GM18498 (cell line): ENCODE measurements around the gene SMAD9.

Experiments
- ATAC-seq: cut with Tn5 transposase; IDR thresholded peaks from one replicate; pipeline ENCODE4 v1.9.1; 2021; ENCODE audit warnings: mild to moderate bottlenecking, moderate library complexity; ENCODE audit not compliant: unreplicated experiment

SMAD9 gene

DNA sequence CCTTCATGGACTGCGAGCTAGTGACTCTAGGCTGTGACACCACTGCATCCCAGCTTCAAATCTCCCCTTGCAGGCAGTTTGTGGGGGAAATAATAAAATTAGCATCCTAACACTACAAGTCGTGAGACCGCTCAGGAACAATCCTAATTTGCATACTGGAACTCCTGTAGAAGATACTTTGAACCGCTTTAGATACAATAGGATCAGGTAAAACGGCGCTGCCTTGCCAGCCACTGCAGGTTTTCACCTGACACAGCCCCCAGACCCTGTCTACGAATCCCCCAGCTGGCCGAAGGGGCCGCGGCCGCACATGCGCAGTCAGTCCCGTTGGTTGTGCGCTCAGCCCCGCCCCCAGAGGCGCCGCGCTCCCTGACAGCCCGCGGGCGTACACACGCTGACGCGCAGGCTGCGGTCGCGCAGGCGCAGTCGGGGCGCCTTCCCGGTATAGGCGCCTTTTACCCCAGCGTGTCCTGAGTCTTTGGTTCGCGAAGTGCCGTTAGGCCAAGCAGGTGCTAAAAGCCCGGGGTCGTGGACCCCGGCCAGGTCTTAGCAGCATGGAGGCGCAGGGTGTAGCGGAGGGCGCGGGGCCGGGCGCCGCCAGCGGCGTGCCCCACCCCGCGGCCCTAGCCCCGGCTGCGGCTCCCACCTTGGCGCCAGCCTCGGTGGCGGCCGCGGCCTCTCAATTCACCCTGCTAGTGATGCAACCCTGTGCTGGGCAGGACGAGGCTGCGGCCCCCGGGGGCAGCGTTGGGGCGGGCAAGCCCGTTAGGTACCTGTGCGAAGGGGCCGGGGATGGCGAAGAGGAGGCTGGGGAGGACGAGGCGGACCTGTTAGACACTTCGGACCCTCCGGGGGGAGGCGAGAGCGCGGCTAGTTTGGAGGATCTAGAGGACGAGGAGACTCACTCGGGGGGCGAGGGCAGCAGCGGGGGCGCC lies 101.0 kb downstream of the SMAD9 start, which contains the start of gene RFXAP:
Gene RFXAP, plus strand, starts transcription at position 419 of the 935 bp plus-strand sequence. Its CDS starts 136 bp downstream, at position 555.
- ATAC-seq: peak; percentile 90

DNA sequence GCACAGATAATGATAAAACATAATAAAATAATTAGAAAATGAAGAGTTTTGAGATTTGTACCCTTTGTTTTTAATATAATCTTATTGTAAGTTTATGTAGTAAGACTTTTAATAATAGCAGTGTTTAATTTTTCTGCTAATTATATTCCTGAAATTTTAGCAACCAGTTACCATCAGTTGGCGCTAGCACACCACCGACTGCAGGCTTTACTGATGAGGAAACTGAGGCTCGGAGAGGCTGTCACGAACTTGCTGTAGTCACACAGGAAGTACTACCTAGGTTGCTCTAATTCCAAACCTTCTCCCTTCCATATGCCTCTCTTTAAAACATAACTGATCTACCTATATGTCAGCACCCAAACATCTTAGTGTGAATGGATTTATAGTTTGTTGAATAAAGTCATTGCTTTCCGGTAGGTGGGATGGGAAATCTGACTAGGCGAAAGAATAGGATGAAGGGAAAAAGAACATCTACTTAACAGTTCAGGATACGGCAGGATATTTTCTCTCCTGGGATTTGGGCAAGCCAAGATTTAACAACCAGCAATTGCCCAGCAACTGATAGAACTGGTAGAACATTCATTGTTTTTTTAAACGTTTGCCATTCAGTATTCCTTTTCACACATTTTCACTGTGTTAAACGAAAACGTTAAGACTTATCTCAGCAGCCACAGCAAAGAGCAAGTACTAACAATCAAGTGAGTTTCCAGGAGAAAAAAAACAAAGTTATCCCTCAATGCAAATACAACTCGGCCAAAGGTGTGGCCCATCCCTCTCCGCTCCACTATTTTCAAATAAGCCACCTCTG lies 101.8 kb downstream of the SMAD9 start:
- no peak for ATAC-seq

DNA sequence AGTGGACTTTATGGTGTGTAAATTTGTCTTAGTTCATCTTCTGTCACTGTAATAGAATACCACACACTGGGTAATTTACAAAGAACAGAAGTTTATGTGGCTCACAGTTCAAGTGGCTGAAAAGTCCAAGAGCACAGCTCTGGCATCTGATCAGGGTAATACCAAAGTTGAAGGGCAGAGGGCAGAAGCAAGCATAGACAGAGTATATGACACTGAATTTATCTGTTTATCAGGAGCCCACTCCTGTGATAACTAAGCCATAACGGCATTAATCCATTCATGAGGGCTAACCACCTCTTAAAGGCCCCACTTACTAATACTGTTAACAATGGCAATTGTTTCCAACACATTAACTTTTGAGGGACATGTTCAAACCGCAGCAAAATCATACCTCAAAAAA lies 105.0 kb downstream of the SMAD9 start:
- no peak for ATAC-seq

DNA sequence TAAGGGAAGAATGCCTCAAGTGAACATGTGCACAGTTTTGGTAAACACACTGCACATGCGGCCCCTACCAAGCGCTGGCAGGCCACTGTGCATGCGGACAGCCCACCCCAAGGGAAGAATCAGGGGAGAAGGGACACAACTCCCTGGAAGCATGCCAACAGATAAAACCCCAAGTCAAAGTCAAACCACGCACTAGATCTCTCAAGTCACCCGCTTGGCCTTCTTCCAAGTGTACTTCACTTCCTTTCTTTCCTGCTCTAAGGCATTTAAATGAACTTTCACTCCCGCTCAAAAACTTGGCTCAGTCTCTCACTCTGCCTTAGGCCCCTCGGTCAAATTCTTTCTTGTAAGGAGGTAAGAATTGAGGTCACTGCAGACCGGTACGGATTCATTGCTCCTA lies 105.6 kb downstream of the SMAD9 start:
- no peak for ATAC-seq

DNA sequence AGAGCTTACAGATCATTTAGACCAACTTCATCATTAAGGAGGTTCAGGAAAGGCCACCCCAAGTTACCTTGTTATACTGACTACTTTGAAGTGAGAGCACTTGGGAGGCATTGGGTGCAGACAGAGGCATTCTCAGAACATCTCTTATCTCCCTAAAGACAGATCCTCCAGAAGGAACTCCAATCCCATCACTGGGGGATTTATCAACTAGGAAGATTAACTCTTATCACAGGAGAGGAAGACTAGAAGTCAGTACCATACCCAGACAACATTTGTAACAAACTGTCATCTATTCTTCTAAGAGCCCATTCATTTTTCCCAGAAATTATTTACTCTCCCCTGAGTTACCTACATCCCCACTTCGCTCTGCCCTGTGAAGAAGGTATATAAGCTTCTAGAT lies 106.8 kb downstream of the SMAD9 start:
- no peak for ATAC-seq

DNA sequence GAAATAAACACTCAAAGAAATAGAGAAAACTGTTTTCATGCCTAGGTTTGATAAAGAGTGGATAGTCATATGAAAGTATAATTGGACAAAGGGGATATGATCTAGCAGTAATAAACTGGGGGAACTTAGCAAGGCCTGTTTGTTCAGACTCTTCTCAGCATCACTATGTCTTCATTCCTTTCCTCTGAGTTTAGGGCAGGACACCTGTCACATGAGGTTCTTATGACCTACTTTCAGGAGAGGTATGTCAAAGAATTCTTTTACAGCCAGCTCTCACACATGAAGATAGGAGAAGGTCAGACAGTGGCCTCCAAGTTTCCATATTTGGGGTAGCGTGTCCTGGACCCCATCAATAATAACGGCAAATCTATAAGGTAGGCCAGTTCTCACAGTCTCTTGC lies 112.4 kb downstream of the SMAD9 start:
- ATAC-seq: no peak

DNA sequence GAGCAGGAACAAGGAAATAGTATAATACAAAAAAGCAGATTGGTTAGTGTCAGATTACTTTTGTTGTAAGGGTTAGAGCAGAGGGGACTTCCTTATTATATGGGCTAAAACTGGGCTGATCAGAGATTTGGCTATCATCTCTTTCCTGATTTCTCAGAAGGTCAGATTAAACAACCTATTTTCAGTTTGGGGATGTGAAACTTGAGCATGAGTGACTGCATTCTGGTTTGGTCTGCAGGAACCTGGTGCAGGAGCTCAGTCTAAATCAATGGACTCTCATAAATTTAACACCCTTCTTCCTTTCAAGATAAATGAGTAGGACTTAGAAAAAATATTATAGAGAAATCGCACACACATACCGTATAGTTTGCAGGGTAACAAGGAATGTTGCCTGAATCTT lies 113.9 kb downstream of the SMAD9 start:
- ATAC-seq: peak; percentile 54

DNA sequence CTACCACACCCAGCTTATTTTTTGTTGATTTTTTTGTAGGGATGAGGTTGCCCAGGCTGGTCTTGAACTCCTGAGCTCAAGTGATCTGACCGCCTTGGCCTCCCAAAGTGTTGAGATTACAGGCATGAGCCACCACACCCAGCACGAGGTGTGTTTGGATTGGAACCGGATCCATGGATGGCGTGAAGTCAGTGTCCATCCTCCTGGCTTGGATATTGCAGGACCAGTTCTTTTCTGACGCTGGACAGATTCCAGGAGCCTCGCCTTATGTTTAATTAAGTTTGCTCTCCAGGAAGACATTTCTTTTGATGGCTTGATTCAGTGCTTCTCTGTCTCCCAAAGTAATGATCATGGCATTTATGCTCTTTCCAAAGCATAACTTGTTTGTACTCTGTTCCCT lies 115.5 kb downstream of the SMAD9 start:
- ATAC-seq: no peak

DNA sequence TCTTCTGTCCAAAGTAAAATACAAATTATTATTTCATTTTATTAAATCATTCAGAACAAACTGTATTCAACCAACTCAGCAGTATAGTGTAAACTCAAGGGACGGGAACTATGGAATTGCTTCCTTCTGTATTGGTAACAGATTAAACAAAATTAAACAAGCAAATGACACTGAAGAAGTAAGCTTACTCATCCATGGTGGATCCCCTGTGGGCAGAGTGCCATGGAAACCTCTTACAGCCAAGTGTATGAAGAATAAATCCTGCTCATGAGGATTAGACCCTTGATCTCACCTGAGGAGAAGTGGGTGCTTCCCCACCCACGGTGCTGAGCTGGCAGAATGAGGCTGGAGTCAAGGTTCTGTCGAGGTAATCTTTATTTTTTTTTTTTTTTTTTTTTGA lies 119.0 kb downstream of the SMAD9 start:
- no peak for ATAC-seq

DNA sequence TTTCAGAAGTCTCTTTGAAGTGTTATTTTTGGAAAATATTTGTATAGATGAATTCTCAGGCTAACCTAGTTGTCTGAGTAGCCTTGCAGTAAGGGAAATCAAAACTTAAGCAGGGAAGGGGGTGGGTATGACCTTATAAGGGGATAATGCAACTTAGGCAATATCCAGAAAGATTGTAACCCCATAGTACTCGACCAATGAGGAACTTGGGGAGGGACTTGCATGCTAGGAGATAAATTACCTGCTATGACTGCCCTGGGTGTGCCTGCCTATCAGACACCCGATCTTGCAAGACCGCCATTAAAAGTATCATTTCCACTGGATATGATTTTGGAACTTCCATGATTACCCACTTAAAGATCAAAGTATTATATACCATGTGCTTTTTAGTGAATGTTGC lies 124.0 kb downstream of the SMAD9 start:
- ATAC-seq: no peak

DNA sequence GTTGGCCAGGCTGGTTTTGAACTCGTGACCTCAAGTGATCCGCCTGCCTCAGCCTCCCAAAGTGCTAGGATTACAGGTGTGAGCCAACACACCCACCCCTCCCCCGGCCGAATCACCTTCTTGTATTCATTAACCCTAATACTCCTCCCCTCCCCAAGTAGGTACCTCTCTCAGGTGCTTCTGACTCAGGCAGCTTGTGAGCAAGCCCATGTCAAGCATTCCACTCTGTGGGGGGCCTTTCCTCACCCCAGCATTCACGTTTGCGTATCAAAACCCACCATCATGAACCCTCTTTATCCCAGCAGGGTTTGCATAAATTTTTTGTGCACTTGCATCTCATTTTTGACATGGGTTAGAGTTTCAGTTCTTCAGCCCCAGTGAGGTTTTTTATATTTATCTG lies 124.6 kb downstream of the SMAD9 start:
- no peak for ATAC-seq
